GM19395 (cell line): Measurements from ENCODE around the gene JADE1.

ENCODE experiments used
- ATAC-seq: cut with Tn5 transposase; IDR thresholded peaks from one replicate; pipeline ENCODE4 v1.9.1; 2021; ENCODE audit warnings: mild to moderate bottlenecking, moderate library complexity; ENCODE audit not compliant: unreplicated experiment

Gene JADE1

DNA sequence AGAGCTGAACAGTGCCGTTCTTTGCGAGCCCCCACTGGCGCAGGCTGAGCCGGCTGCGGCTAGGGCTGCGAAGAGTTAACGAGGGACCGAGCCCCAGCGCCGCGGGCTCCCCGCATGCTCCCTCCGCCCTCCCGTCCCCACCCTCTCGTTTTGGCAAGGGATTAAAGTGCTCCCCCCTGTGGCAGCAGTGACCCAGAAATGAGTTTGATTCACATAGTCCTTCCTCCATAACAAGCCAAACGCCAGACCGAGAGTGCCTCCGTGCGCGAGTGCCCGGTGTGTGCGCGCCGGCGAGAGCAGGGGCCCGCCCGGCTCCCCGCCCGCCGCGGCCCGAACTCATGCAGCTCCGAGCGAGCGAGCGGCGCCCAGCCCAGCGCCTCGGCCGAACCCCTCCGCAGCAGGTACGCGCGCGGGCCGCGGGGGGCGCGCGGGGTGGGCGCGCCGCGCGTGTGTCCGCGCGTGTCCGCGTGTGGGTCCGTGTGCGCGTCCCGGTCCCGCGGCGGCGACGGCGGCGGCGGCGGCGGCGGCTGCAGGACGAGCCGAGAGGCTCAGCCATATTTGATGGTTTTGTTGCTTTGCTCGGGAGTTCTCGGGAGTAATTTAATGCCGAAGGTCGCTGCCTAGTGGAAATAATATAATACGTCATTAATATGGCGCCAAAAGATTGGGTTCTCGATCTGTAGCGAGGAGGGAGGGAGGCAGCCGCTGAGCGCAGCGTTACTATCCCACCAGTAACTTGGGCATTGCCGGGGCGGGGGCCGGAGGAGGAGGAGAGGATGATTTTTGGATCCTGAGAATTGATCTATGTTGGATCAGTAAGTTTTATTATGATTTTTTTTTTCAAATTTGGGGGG, at the start of gene JADE1:
Gene JADE1, plus strand, starts transcription at position 224 of the 854 bp plus-strand sequence. CDS start 22,059 bp downstream, outside the sequence.
- peak; percentile 45 for ATAC-seq

DNA sequence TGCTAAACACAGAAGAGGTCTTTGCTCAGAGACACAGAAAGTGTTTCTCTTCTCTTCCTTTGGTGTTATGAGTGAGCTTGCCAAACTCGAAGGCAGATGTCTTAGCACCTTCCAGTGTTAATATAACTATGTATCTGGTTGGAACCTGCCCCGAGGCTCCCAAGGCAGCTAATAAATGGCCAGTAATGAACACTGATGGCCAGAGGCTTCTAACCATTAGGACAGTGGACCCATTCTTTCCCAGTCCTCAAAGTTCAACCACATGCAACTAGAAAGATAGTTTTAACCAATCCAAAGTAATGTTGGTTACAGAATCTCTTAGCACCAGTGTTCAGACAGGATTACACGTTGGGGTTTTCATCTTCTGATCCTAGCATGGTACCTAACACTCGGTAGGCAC, 42.7 kb upstream of the JADE1 start:
- ATAC-seq: no peak

DNA sequence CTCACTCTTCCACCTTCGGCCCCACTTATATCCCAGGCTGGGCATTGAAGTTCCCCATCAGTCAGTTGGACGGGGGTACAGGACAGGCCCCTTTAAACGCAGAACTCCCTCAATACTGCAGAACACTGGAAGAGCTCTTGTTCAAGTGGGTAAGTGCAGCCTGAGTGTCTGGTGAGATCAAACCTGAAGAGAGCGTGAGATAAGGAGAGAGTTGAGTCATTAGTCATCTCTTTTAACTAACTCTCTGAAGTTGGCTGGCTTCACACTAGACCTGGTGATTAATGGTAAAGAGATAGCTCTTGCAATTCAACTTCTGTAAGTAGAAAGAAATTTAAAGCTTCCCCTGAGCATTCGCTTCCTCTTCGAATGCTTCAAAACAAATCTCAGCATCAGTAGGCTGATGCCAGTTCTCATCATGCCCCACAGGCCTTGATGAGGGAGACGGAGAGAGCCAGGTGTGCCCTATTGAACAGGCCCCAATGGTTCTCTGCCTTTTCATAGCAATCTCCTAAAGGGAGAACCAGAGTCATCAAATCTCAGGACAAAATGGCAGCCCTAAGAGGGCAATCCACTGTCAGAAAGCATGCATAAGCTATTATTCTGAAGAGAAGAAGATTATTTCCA, 41.0 kb upstream of the JADE1 start:
- ATAC-seq: no peak

DNA sequence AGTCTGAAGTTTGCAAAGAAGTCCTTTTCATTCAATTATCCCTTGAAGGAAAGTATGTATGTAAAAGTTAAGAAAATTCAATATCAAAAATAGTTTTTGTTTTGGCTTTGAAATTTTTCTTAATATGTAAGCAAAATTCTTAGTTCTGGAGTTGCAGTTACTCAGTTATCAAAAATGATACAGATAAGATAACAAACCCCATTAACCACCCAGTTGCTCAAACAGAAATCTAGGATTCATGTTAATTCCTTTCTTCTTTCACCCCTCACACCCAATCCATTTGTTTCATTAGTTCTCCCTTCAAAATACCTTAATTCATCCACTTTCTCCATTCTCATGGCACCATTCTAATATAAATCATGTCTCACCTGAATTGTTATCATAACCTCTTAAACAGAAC, 40.5 kb upstream of the JADE1 start:
- no peak for ATAC-seq

DNA sequence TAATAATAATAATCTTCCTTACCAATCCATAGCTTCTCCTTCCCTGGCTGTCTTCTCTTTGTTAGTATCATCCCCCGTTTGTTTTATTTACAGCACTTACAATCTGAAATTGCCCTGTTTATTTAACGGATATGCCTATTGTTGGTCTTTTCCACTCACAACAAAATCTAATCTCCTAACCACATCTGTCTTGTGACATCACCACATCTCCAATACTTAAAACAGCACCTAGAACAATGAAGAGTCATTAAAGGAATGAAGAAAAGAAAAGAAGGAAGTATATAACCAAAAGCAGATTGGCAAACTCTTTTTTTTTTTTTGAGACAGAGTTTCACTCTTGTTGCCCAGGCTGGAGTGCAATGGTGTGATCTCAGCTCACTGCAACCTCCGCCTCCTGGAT, 38.7 kb upstream of the JADE1 start:
- no peak for ATAC-seq

DNA sequence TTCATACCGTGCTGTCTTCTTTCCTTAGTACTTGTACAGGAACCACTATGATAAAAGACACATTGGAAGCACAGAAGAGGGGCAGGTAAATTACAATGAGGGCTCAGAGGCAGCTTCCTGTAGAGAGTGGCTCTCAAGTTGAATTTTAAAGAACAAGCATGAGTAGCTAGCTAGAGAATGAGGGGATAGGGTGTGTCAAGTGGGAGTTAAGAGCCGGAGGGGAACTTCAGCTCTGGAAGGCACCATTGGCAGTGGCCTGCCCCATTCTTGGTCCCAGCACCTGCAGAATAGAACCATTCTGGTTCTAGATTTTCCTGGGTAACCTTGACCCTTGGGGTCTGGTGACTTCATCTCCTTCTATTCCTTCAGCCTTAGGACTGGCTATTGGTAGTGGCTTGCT, 34.0 kb upstream of the JADE1 start:
- no peak for ATAC-seq

- ATAC-seq: no peak
These were observed 33.6 kb upstream of the JADE1 start for GRCh38 chr4:128775916-128776315.

DNA sequence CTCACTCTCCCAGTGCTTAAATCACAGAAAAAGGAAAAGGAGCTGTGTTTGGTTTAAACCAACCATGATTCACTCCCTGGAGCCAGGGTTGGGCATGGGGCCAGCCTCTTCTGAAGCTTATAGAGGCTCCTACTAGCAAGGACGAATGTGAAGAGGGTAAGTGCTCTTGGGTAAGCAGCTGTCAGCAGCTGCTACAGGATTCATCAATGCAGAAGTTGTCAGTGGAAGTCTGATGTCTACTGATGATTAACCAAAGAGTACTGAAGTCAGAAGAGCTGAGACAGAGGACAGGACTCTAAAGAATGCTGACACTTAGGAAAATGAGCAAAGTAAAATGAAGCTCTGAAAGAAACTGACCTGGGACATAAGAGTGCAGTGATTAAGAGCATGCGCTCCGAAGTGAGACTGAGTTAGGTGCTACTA, 32.7 kb upstream of the JADE1 start:
- ATAC-seq: no peak

- ATAC-seq: no peak
These were observed 28.8 kb upstream of the JADE1 start for GRCh38 chr4:128780688-128781087.

DNA sequence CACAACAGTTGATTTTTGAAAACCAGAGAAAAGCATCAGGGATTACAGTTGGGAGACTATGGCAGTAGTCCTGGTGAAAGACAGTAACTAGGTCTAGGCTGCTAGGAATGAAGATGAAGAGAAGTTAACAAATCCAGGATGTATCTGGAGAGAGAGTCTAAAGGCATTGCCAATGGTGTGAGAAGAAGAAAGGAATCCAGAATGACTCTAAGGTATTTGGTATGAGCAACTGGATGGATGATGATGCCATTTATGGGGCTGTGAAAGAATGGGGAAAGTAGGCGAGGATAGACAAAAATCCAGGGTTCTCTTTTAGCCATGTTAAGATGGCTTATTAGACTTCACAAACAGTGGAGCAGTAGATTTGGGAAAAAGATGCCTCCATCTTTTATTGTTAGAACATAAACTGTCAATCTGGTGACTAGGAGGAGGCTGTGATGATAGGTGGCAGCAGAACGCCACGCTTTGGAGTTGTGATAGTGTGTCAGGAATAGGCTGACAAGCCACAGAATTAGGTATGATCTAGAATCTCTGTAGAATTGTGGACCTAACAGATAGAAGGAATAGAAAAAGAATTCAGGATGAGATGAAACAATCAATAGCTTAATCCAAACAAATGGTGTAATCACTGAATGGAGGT, 27.3 kb upstream of the JADE1 start:
- ATAC-seq: no peak

GRCh38 chr4:128782875-128783614, 26.5 kb upstream of the JADE1 start:
- ATAC-seq: no peak

- no peak for ATAC-seq
These were observed 21.8 kb upstream of the JADE1 start for GRCh38 chr4:128787509-128788311.

GRCh38 chr4:128793859-128794672, 15.4 kb upstream of the JADE1 start:
- no peak for ATAC-seq

GRCh38 chr4:128796934-128797333, 12.6 kb upstream of the JADE1 start:
- no peak for ATAC-seq

GRCh38 chr4:128800284-128800683, 9.2 kb upstream of the JADE1 start:
- no peak for ATAC-seq

GRCh38 chr4:128800701-128801284, 8.7 kb upstream of the JADE1 start:
- ATAC-seq: no peak

- no peak for ATAC-seq
These were observed 6.5 kb upstream of the JADE1 start for GRCh38 chr4:128802680-128803628.

DNA sequence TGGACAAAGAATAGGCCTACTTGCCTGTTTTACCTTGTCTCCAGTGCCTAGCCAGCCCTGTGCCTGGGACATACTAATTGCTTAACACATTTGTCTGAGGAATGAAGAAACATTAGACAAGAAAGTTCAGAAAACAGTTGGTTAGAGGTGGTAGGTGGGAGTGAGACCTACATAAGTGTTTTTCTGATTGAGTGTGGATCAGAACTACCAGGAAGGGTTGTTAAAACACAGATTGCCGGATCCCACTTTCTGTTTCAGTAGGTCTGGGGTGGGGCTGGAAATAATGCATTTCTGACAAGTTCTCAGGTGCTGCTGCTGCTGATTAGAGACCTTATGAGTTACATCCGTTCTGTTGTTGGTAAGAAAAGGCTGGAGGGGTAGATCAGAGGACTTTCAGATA, 5.7 kb upstream of the JADE1 start:
- no peak for ATAC-seq
